Thoracic aorta (tissue), 2 donors: ENCODE results near the gene CDK6. TPM values are rescaled to one million over a fixed set of nuclear protein-coding genes. Genes with fewer than 3 reads are reported as not detected.

ENCODE experiments used
- ATAC-seq: fragments of 150-250 bp; one replicate; pipeline ENCODE4 v1.8.0; 2017; ENCODE audit warnings: low read depth; ENCODE audit not compliant: insufficient number of reproducible peaks, low FRiP score
- DNase-seq: peaks from one replicate; pipeline ENCODE4 v3.0.0-alpha.2; 2020; ENCODE audit warnings: low spot score
- H3K27ac ChIP-seq, 2 donors: fragments of 200-600 bp; sonication (generic); 1 replicate in 1 of 2; 2 replicates in 1 of 2; pipeline ENCODE4 v1.5.1; 2016; ENCODE audit warnings: mild to moderate bottlenecking in 2 of 2, moderate library complexity in 2 of 2
- H3K27me3 ChIP-seq: fragments of 200-600 bp; sonication (generic); replicated peaks from 2 replicates; pipeline ENCODE4 v1.6.0; 2016; ENCODE audit warnings: mild to moderate bottlenecking; ENCODE audit not compliant: insufficient read depth
- H3K36me3 ChIP-seq: fragments of 200-600 bp; sonication (generic); one replicate; pipeline ENCODE4 v1.5.1; 2016
- H3K4me1 ChIP-seq, 2 donors: fragments of 200-600 bp; sonication (generic); 1 replicate in 1 of 2; 2 replicates in 1 of 2; pipeline versions ENCODE4 v1.5.1 to v1.6.0; 2016; ENCODE audit warnings: low read depth in 2 of 2, mild to moderate bottlenecking in 1 of 2; ENCODE audit not compliant: control insufficient read depth in 1 of 2
- H3K4me3 ChIP-seq: fragments of 200-600 bp; sonication (generic); 2 replicates; pipeline ENCODE4 v1.5.1; 2016; ENCODE audit warnings: mild to moderate bottlenecking
- H3K9me3 ChIP-seq: fragments of 200-600 bp; sonication (generic); 2 replicates; pipeline ENCODE4 v1.5.1; 2016
- CTCF ChIP-seq: fragments of 200-600 bp; sonication (generic); IDR thresholded peaks from one replicate; pipeline ENCODE4 v1.5.1; 2019; ENCODE audit warnings: antibody characterized with exemption
- total RNA-seq, 2 donors: library from RNA; depleted of rRNA; stranded (reverse); fragments of >200 nt; gene quantifications; one replicate each; pipeline versions ENCODE4 v1.1.0 to v1.2.3, GENCODE V29; 2016

CDK6 gene
- total RNA-seq, 2 donors from 2014 or later = 25.5 to 31.8 TPM

- Histone ChIP-seq H3K9me3 (no peaks in the 10 kb centered on the region), H3K27me3 (no peaks in the 10 kb centered on the region), H3K4me1 (peaks cover 29 to 46% of the 10 kb centered on the region in 2 donors), H3K36me3 (no peaks in the 10 kb centered on the region), H3K27ac (peak overlapping the region; percentile 29 to 42), H3K4me3 (no peak overlapping the region)
- no peak for TF ChIP-seq CTCF
- ATAC-seq (peak; percentile 50), DNase-seq (no peak)
Measured at GRCh38 chr7:92785923-92786322, 50.5 kb downstream of the CDK6 start.

GRCh38 chr7:92784935-92785334 is 51.4 kb downstream of the CDK6 start:
- TF ChIP-seq CTCF = no peak
- DNase-seq = no peak
- Histone ChIP-seq H3K4me3 (no peak overlapping the region), H3K36me3 (no peaks in the 10 kb centered on the region), H3K9me3 (no peaks in the 10 kb centered on the region), H3K27ac (peak overlapping the region in 1 of 2 donors; percentile 29), H3K27me3 (no peaks in the 10 kb centered on the region), H3K4me1 (peaks cover 19 to 40% of the 10 kb centered on the region in 2 donors)
- no peak for ATAC-seq

GRCh38 chr7:92783260-92784201 is 52.8 kb downstream of the CDK6 start:
- no peaks in the 10 kb centered on the region for H3K27me3 ChIP-seq
- no peak overlapping the region for H3K27ac ChIP-seq
- peaks cover 25 to 50% of the 10 kb centered on the region in 2 donors for H3K4me1 ChIP-seq
- H3K9me3 ChIP-seq = no peaks in the 10 kb centered on the region
- DNase-seq (no peak), ATAC-seq (no peak)
- TF ChIP-seq CTCF = no peak
- H3K4me3 ChIP-seq = no peak overlapping the region
- H3K36me3 ChIP-seq = no peaks in the 10 kb centered on the region

GRCh38 chr7:92782855-92783254 is 53.5 kb downstream of the CDK6 start:
- Histone ChIP-seq H3K4me3 (no peak overlapping the region), H3K9me3 (no peaks in the 10 kb centered on the region), H3K27me3 (no peaks in the 10 kb centered on the region), H3K36me3 (no peaks in the 10 kb centered on the region), H3K27ac (no peak overlapping the region), H3K4me1 (peaks cover 28 to 50% of the 10 kb centered on the region in 2 donors)
- no peak for ATAC-seq
- no peak for TF ChIP-seq CTCF
- no peak for DNase-seq

GRCh38 chr7:92782236-92782635 is 54.1 kb downstream of the CDK6 start:
- no peak for DNase-seq
- TF ChIP-seq CTCF = no peak
- H3K27me3 ChIP-seq = no peaks in the 10 kb centered on the region
- no peaks in the 10 kb centered on the region for H3K9me3 ChIP-seq
- no peaks in the 10 kb centered on the region for H3K36me3 ChIP-seq
- H3K27ac ChIP-seq = no peak overlapping the region
- no peak for ATAC-seq
- no peak overlapping the region for H3K4me3 ChIP-seq
- peaks cover 28 to 50% of the 10 kb centered on the region in 2 donors for H3K4me1 ChIP-seq
